Gastroesophageal sphincter (tissue), 4 donors: ENCODE data around the gene ZNRF4. TPM values are rescaled to one million over a fixed set of nuclear protein-coding genes. Genes with fewer than 3 reads are reported as not detected.
"Not testable (repeated sequence)": the region's sequence is repeated elsewhere in the genome, so short reads cannot be mapped to it uniquely, and the experiment has no call there.

Experiments
- ATAC-seq: fragments of 150-250 bp; one replicate; pipeline ENCODE4 v1.9.1; 2016; ENCODE audit warnings: mild to moderate bottlenecking, moderate library complexity
- H3K27ac ChIP-seq, 4 donors: fragments of 200-600 bp; sonication (generic) in 3 of 4; 1 replicate in 3 of 4; 2 replicates in 1 of 4; pipeline ENCODE4 v1.5.1; 2016 to 2019
- H3K27me3 ChIP-seq: fragments of 200-600 bp; sonication (generic); one replicate; pipeline ENCODE4 v1.5.1; 2019
- H3K36me3 ChIP-seq, 2 donors: fragments of 200-600 bp; sonication (generic); one replicate each; pipeline ENCODE4 v1.5.1; 2019; ENCODE audit warnings: control low read depth in 1 of 2
- H3K4me1 ChIP-seq, 3 donors: fragments of 200-600 bp; sonication (generic); 1 replicate in 2 of 3; 2 replicates in 1 of 3; pipeline ENCODE4 v1.5.1; 2016 to 2019; ENCODE audit warnings: control low read depth in 2 of 3
- H3K4me3 ChIP-seq, 2 donors: fragments of 200-600 bp; sonication (generic); one replicate each; pipeline ENCODE4 v1.5.1; 2019; ENCODE audit warnings: mild to moderate bottlenecking in 1 of 2, moderate library complexity in 1 of 2
- H3K9me3 ChIP-seq, 3 donors: fragments of 200-600 bp; sonication (generic); one replicate each; pipeline ENCODE4 v1.5.1; 2017 to 2019; ENCODE audit warnings: control low read depth in 2 of 3
- EP300 ChIP-seq: sonication (generic); formaldehyde crosslinking; IDR thresholded peaks from one replicate; pipeline ENCODE4 v1.6.1; 2017; ENCODE audit warnings: antibody characterized with exemption, mild to moderate bottlenecking
- POLR2A ChIP-seq, 2 donors: fragments of 450-650 bp; IDR thresholded peaks; one replicate each; pipeline ENCODE4 v1.6.1; 2017; ENCODE audit warnings: antibody characterized with exemption in 2 of 2, mild to moderate bottlenecking in 2 of 2, moderate library complexity in 1 of 2
- POLR2AphosphoS5 ChIP-seq: sonication (generic); formaldehyde crosslinking; IDR thresholded peaks from one replicate; pipeline ENCODE4 v1.6.1; 2017; ENCODE audit warnings: antibody characterized with exemption
- whole genome bisulfite sequencing, 2 donors: methylation state at CpG; one replicate each; pipeline ENCODE4 v1.1.5; 2018; ENCODE audit warnings: low coverage in 1 of 2; 5-methylcytosine and 5-hydroxymethylcytosine counted together
- total RNA-seq, 4 donors: library from RNA; depleted of rRNA; stranded (reverse); fragments of >200 nt; gene quantifications; one replicate each; pipeline ENCODE4 v1.1.0, GENCODE V29; 2016
- TF ChIP-seq, protein P1 (sequence below), 4 experiments: fragments of 200-600 bp in 2 of 4; fragments of 450-650 bp in 2 of 4; sonication (generic) in 1 of 4; IDR thresholded peaks; one replicate each; pipeline ENCODE4 v1.5.1; 2017 to 2019; ENCODE audit warnings: antibody characterized with exemption in 4 of 4, mild to moderate bottlenecking in 2 of 4, moderate library complexity in 2 of 4

Gene ZNRF4
- total RNA-seq = not detected

DNA sequence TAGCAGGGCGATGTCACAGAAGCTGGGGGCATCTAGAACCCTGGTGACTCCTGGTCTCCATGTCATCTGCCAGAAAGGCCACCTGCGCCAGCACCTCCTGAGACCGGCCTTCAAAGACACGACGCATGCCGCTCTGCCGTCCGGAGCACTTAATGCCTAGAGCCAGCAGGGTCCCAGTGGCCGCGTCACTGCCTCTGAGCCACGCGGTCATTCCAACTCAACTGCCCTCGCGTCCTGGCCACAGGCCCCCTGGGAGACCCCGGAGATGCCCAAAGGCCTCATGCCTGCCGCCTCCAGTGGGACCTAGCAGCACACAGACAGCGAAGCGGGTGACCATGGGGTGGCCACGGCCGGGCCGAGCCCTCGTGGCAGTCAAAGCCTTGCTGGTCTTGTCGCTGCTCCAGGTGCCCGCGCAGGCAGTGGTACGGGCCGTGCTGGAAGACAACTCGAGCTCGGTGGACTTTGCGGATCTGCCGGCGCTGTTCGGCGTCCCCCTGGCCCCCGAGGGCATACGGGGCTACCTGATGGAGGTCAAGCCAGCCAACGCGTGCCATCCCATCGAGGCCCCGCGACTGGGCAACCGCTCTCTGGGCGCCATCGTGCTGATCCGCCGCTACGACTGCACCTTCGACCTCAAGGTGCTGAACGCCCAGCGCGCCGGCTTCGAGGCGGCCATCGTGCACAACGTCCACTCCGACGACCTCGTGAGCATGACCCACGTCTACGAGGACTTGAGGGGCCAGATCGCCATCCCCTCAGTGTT lies at the start of gene ZNRF4:
ZNRF4 (plus strand) TSS at position 51 of the 763 bp plus-strand sequence; CDS start at position 126, 75 bp downstream.
- H3K36me3 ChIP-seq = no peaks in the 10 kb centered on the region
- peaks cover 14% of the 10 kb centered on the region for H3K27me3 ChIP-seq
- peaks cover 0 to 6% (median 0%) of the 10 kb centered on the region in 3 donors for H3K9me3 ChIP-seq
- 80% methylated on average over 1 of the region's 62 CpGs; no CpG with 5 or more reads in 1 of the 2 donors for WGBS, 2 donors
- no peak for ATAC-seq
- no peak within 1 kb of the TSS for H3K4me3 ChIP-seq
- no peak within 1 kb of the TSS for H3K27ac ChIP-seq
- TF ChIP-seq, protein P1, sequence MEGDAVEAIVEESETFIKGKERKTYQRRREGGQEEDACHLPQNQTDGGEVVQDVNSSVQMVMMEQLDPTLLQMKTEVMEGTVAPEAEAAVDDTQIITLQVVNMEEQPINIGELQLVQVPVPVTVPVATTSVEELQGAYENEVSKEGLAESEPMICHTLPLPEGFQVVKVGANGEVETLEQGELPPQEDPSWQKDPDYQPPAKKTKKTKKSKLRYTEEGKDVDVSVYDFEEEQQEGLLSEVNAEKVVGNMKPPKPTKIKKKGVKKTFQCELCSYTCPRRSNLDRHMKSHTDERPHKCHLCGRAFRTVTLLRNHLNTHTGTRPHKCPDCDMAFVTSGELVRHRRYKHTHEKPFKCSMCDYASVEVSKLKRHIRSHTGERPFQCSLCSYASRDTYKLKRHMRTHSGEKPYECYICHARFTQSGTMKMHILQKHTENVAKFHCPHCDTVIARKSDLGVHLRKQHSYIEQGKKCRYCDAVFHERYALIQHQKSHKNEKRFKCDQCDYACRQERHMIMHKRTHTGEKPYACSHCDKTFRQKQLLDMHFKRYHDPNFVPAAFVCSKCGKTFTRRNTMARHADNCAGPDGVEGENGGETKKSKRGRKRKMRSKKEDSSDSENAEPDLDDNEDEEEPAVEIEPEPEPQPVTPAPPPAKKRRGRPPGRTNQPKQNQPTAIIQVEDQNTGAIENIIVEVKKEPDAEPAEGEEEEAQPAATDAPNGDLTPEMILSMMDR (IDR thresholded peaks at IDR 0.05) = no peak
- TF ChIP-seq EP300 = no peak
- TF ChIP-seq POLR2A (IDR thresholded peaks at IDR 0.05) = no peak
- TF ChIP-seq POLR2AphosphoS5 = no peak
- no peaks in the 10 kb centered on the region for H3K4me1 ChIP-seq

GRCh38 chr19:5406198-5406597 lies 49.0 kb upstream of the ZNRF4 start:
- not testable (repeated sequence) for H3K4me1 ChIP-seq, H3K36me3 ChIP-seq, H3K4me3 ChIP-seq, H3K27ac ChIP-seq, ATAC-seq
- 72 to 83% methylated on average over 2 to 6 of the region's 6 CpGs for WGBS, 2 donors
- Histone ChIP-seq H3K9me3 (peaks cover 0 to 19% (median 0%) of the 10 kb centered on the region in 3 donors), H3K27me3 (peaks cover 44% of the 10 kb centered on the region)

DNA sequence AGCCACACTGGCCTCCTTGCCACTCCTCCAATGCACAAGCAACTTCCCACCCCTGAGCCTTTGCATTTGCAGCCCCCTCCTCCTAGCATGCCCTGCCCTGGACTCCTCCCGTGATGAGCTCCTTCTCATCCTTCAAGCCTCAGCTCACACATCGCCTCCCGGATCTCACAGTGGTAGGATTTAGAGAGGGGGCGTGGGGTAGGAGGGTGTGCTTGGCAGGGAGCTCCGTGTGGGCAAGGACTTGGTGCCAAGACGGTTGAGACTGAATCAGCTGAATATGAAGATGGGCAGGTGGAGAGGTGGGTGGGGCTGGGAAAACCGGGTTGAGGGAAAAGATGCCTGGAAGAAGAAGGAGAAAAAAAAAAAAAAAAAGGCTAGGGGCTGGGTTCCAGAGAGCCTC lies 48.4 kb upstream of the ZNRF4 start:
- WGBS, 2 donors = 10 to 13% methylated on average over 2 to 3 of the region's 7 CpGs
- ATAC-seq = no peak

GRCh38 chr19:5407356-5407755 lies 47.9 kb upstream of the ZNRF4 start:
- TF ChIP-seq, protein P1 (IDR thresholded peaks at IDR 0.05) = no peak
- no peak for TF ChIP-seq POLR2AphosphoS5
- TF ChIP-seq EP300 = no peak
- no peak for TF ChIP-seq POLR2A (IDR thresholded peaks at IDR 0.05)
- ATAC-seq = no peak
- Histone ChIP-seq H3K9me3 (peaks cover 0 to 19% (median 0%) of the 10 kb centered on the region in 3 donors), H3K4me3 (no peak overlapping the region), H3K27ac (no peak overlapping the region), H3K27me3 (peaks cover 55% of the 10 kb centered on the region), H3K36me3 (no peaks in the 10 kb centered on the region), H3K4me1 (no peaks in the 10 kb centered on the region)
- WGBS, 2 donors = 27 to 38% methylated on average over 3 to 4 of the region's 4 CpGs

More for the DNA sequence above, 48.4 kb upstream of the ZNRF4 start:
- no peak overlapping the region for H3K4me3 ChIP-seq
- no peaks in the 10 kb centered on the region for H3K4me1 ChIP-seq
- TF ChIP-seq EP300 (no peak), POLR2AphosphoS5 (no peak), POLR2A (IDR thresholded peaks at IDR 0.05) (no peak)
- TF ChIP-seq, protein P1 (IDR thresholded peaks at IDR 0.05) = no peak
- H3K36me3 ChIP-seq = no peaks in the 10 kb centered on the region
- H3K27me3 ChIP-seq = peaks cover 49% of the 10 kb centered on the region
- H3K27ac ChIP-seq = no peak overlapping the region
- H3K9me3 ChIP-seq = peaks cover 0 to 19% (median 0%) of the 10 kb centered on the region in 3 donors

GRCh38 chr19:5417495-5418436 lies 37.5 kb upstream of the ZNRF4 start:
- Histone ChIP-seq H3K27ac (no peak overlapping the region), H3K9me3 (no peaks in the 10 kb centered on the region), H3K27me3 (peaks cover 82% of the 10 kb centered on the region), H3K4me1 (peaks cover 0 to 6% (median 0%) of the 10 kb centered on the region in 3 donors), H3K36me3 (no peaks in the 10 kb centered on the region), H3K4me3 (peak overlapping the region in 1 of 2 donors; percentile 12)
- TF ChIP-seq, protein P1 (IDR thresholded peaks at IDR 0.05) = no peak
- no peak for TF ChIP-seq POLR2AphosphoS5
- TF ChIP-seq EP300 = no peak
- no peak for TF ChIP-seq POLR2A (IDR thresholded peaks at IDR 0.05)
- 12 to 18% methylated on average over 8 to 27 of the region's 29 CpGs for WGBS, 2 donors
- ATAC-seq = no peak
